CD4-positive, alpha-beta T cell (primary cell): ENCODE results near the gene SREK1IP1. TPM values are rescaled to one million over a fixed set of nuclear protein-coding genes. Genes with fewer than 3 reads are reported as not detected.

Source experiments
- ATAC-seq: fragments of 200-7000 bp; cut with Tn5 transposase; one replicate; pipeline ENCODE4 v1.10.0; 2022; ENCODE audit warnings: mild to moderate bottlenecking; ENCODE audit not compliant: poor library complexity
- CTCF ChIA-PET: fragments of 350-600 bp; sonication (Branson Sonifier 250); formaldehyde crosslinking; loops from one replicate; lab custom pipeline; 2021; ENCODE audit warnings: antibody characterized with exemption, inconsistent platforms; lab: Charles Lee
- POLR2A ChIA-PET: fragments of 350-600 bp; sonication (Branson Sonifier 250); formaldehyde crosslinking; loops from one replicate; lab custom pipeline; 2021; ENCODE audit warnings: antibody characterized with exemption, inconsistent platforms; lab: Charles Lee
- DNase-seq, 14 experiments: peaks; one replicate each; pipeline ENCODE4 v3.0.0-alpha.2; 2013 to 2020; ENCODE audit warnings: mixed read lengths in 2 of 14
- H3K27ac ChIP-seq, 2 donors: one replicate each; pipeline versions ENCODE4 v1.5.1 to v1.7.0; 2013; ENCODE audit warnings: low read length in 2 of 2, low read depth in 1 of 2, mild to moderate bottlenecking in 1 of 2
- H3K27me3 ChIP-seq, 2 experiments: 1 replicate in 1 of 2; 2 replicates in 1 of 2; pipeline versions ENCODE4 v1.6.1 to v1.7.0; 2013; ENCODE audit warnings: low read length in 2 of 2, control low read depth in 1 of 2, mild to moderate bottlenecking in 1 of 2, moderate library complexity in 1 of 2; ENCODE audit not compliant: insufficient read depth in 2 of 2, control insufficient read depth in 1 of 2
- H3K36me3 ChIP-seq: one replicate; pipeline ENCODE4 v1.6.1; 2013; ENCODE audit warnings: low read length, control low read depth; ENCODE audit not compliant: insufficient read depth
- H3K4me1 ChIP-seq: one replicate; pipeline ENCODE4 v1.6.1; 2013; ENCODE audit warnings: low read length, control low read depth; ENCODE audit not compliant: insufficient read depth
- H3K4me3 ChIP-seq: one replicate; pipeline ENCODE4 v1.5.1; 2013; ENCODE audit warnings: mild to moderate bottlenecking, low read length, moderate library complexity
- H3K9me3 ChIP-seq, 2 experiments: 1 replicate in 1 of 2; 2 replicates in 1 of 2; pipeline versions ENCODE4 v1.6.1 to v1.7.0; 2013; ENCODE audit warnings: low read length in 2 of 2, mild to moderate bottlenecking in 2 of 2, control low read depth in 1 of 2, moderate library complexity in 1 of 2; ENCODE audit not compliant: control insufficient read depth in 1 of 2, insufficient read depth in 1 of 2
- H3K27ac Mint-ChIP-seq: one replicate; pipeline ENCODE4 v1.8.0; 2020; ENCODE audit warnings: mixed read lengths
- H3K27me3 Mint-ChIP-seq: one replicate; pipeline ENCODE4 v1.8.0; 2021; ENCODE audit warnings: mixed read lengths
- H3K36me3 Mint-ChIP-seq: one replicate; pipeline ENCODE4 v1.8.0; 2021; ENCODE audit warnings: low read depth, mixed read lengths
- H3K4me1 Mint-ChIP-seq: one replicate; pipeline ENCODE4 v1.8.0; 2021; ENCODE audit warnings: low read depth, mixed read lengths
- H3K4me3 Mint-ChIP-seq: one replicate; pipeline ENCODE4 v1.8.0; 2020; ENCODE audit warnings: mild to moderate bottlenecking, mixed read lengths
- H3K9me3 Mint-ChIP-seq: one replicate; pipeline ENCODE4 v1.8.0; 2020; ENCODE audit warnings: mixed read lengths
- intact Hi-C, 2 experiments: fragments of 100-400 bp; cut with DNase I in 1 of 2; cut with micrococcal nuclease in 1 of 2; formaldehyde crosslinking; loops; one replicate each; pipeline versions ENCODE4 v1.15.1 to v1.9.0; 2023 to 2025; cut with DNase I, micrococcal nuclease
- total RNA-seq, 174 experiments: library from RNA in 2 of 174; stranded (reverse) in 2 of 174; gene quantifications; one replicate each; pipeline ENCODE4 v1.2.3 and lab custom pipeline; 2021 to 2026
- TF ChIP-seq, protein P1 (sequence below): fragments of 200-600 bp; IDR thresholded peaks from one replicate; pipeline ENCODE4 v1.8.0; 2022; ENCODE audit warnings: antibody characterized with exemption, mild to moderate bottlenecking

The SREK1IP1 gene
- total RNA-seq, 2 experiments from 2014 or later, result 18.4 to 21.4 TPM

DNA sequence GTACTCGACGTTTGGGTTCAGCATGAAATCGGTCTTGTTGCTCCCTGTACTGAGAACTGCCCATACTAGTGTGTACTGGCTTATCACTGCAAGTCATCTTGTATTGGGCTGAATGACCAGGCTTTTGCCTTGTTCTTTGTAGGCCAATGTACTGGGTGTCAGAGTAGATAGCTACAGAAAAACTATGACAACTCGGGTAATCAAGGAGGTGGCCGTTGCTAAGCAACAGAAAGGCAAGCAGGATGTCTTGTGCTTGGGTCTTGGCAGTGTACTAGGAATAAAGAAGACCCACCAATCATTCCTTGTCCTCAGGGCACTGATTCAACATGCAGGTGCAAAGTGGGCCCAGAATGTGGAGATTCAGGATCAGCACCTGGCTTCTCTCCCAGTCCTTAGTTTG, 90.1 kb downstream of the SREK1IP1 start:
- H3K4me3 ChIP-seq, result no peak overlapping the region
- intact Hi-C loops, result no loop called here
- Mint-ChIP-seq H3K27ac (no peak overlapping the region), H3K4me3 (no peak overlapping the region), H3K4me1 (no peaks in the 10 kb centered on the region), H3K27me3 (peaks cover 31% of the 10 kb centered on the region), H3K9me3 (no peaks in the 10 kb centered on the region), H3K36me3 (no peaks in the 10 kb centered on the region)
- ATAC-seq (no peak), DNase-seq (no peak)
- ChIA-PET POLR2A (no interaction called here), CTCF (no interaction called here)
- H3K36me3 ChIP-seq, result no peaks in the 10 kb centered on the region
- H3K9me3 ChIP-seq, result no peaks in the 10 kb centered on the region
- H3K27me3 ChIP-seq, result peaks cover 0 to 8% of the 10 kb centered on the region in 2 experiments
- no peaks in the 10 kb centered on the region for H3K4me1 ChIP-seq
- TF ChIP-seq, protein P1, sequence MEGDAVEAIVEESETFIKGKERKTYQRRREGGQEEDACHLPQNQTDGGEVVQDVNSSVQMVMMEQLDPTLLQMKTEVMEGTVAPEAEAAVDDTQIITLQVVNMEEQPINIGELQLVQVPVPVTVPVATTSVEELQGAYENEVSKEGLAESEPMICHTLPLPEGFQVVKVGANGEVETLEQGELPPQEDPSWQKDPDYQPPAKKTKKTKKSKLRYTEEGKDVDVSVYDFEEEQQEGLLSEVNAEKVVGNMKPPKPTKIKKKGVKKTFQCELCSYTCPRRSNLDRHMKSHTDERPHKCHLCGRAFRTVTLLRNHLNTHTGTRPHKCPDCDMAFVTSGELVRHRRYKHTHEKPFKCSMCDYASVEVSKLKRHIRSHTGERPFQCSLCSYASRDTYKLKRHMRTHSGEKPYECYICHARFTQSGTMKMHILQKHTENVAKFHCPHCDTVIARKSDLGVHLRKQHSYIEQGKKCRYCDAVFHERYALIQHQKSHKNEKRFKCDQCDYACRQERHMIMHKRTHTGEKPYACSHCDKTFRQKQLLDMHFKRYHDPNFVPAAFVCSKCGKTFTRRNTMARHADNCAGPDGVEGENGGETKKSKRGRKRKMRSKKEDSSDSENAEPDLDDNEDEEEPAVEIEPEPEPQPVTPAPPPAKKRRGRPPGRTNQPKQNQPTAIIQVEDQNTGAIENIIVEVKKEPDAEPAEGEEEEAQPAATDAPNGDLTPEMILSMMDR, result no peak
- H3K27ac ChIP-seq, result no peak overlapping the region

DNA sequence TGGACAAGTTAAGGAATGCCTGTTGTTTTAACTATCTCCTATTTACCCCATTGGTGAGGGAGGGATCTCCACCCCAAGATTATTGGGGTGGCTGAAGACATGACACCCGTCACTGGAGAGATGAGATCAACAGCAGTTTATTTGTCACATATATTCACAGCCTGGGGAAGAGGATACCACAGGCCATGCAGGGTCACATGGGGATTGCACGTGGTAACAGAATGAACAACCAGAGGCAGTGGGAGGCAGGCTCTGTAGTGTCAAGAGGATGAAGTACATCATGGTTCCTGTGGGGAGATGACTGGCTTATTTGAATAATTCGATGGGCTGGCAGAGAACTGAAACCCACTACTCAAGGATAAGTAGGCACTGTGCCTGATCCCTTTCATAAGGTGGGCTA, 96.8 kb downstream of the SREK1IP1 start:
- ChIA-PET CTCF (no interaction called here), POLR2A (no interaction called here)
- Histone ChIP-seq H3K27me3 (peaks cover 0 to 4% of the 10 kb centered on the region in 2 experiments), H3K36me3 (no peaks in the 10 kb centered on the region), H3K27ac (no peak overlapping the region), H3K4me1 (no peaks in the 10 kb centered on the region), H3K4me3 (no peak overlapping the region), H3K9me3 (no peaks in the 10 kb centered on the region)
- Mint-ChIP-seq H3K4me1 (no peaks in the 10 kb centered on the region), H3K4me3 (no peak overlapping the region), H3K27me3 (peaks cover 20% of the 10 kb centered on the region), H3K36me3 (no peaks in the 10 kb centered on the region), H3K27ac (no peak overlapping the region), H3K9me3 (peaks cover 1% of the 10 kb centered on the region)
- ATAC-seq (no peak), DNase-seq (no peak)
- TF ChIP-seq, protein P1, result no peak
- intact Hi-C loops, result no loop called here

DNA sequence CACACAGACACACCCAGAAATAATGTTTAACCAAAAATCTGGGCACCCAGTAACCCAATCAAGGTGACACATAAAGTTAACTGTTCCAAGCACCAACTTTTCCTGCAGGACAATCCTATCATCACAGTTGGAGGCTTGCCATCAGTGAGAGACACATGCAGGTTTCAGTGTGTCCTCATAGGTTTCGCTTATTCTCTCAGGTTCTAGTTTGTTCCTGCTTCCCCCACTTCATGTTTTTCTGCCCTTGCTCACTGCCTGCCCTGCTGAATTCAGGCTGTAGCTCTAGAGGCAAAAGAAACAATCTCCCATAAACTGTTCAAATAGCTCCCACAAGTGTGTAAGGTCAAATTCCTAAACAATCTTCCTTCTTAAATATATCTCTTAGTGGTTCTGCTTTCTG, 98.2 kb downstream of the SREK1IP1 start:
- Mint-ChIP-seq H3K4me1 (no peaks in the 10 kb centered on the region), H3K36me3 (no peaks in the 10 kb centered on the region), H3K27me3 (peaks cover 18% of the 10 kb centered on the region), H3K27ac (no peak overlapping the region), H3K4me3 (no peak overlapping the region), H3K9me3 (peaks cover 1% of the 10 kb centered on the region)
- TF ChIP-seq, protein P1, result no peak
- no peaks in the 10 kb centered on the region for H3K9me3 ChIP-seq
- ChIA-PET CTCF (no interaction called here), POLR2A (no interaction called here)
- intact Hi-C loops, result no loop called here
- peaks cover 0 to 4% of the 10 kb centered on the region in 2 experiments for H3K27me3 ChIP-seq
- no peak overlapping the region for H3K27ac ChIP-seq
- no peaks in the 10 kb centered on the region for H3K4me1 ChIP-seq
- ATAC-seq, result no peak
- DNase-seq, result no peak
- no peaks in the 10 kb centered on the region for H3K36me3 ChIP-seq
- H3K4me3 ChIP-seq, result no peak overlapping the region

Other genes starting within 250 kb of the SREK1IP1 start
- gene SHISAL2B, start 78.2 kb downstream of the SREK1IP1 start, total RNA-seq, result not detected
- gene CWC27, start 239 bp upstream of the SREK1IP1 start, total RNA-seq, result 10 to 100 TPM; 14.2 to 14.5 TPM